ENCODE measurements around the gene RPS21. TPM values are rescaled to one million over a fixed set of nuclear protein-coding genes. Genes with fewer than 3 reads are reported as not detected.

RPS21 gene
- total and polyA plus RNA-seq, 10 of the 15 experiments (the other 5 are each of a cell fraction or from before 2014, with no cell fraction given), result 1,474 to 4,987 (median 2,439) TPM

DNA sequence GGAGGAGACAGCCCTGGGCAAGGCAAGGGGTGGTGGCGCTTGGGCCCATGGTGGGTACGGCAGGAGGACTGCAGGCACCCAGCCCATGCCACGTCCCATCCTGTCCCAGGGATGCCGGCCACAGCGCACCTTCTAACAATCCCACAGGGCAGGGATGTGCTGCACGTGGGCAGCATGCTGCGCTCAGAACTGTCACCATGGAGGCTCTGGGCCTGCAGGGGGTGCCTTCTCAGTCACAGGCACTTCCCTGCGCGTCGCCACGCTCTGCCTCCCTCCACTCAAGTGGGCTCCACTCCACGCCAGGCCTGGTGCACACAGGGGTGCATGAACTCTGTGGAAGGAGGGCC, 17.8 kb downstream of the RPS21 start (continued):
- no peak for TF ChIP-seq CTCF (IDR thresholded peaks at IDR 0.05 in 2 of 3, conservative IDR thresholded peaks at IDR 0.05 in 1 of 3; ENCODE audit: control insufficient read depth in 2 of 3, extremely low read depth in 1 of 3, insufficient read depth in 1 of 3, low read depth in 3 of 3, low read length in 3 of 3)
- TF ChIP-seq MEF2B (IDR thresholded peaks at IDR 0.05; ENCODE audit: partially characterized antibody, poor library complexity, severe bottlenecking), result no peak

DNA sequence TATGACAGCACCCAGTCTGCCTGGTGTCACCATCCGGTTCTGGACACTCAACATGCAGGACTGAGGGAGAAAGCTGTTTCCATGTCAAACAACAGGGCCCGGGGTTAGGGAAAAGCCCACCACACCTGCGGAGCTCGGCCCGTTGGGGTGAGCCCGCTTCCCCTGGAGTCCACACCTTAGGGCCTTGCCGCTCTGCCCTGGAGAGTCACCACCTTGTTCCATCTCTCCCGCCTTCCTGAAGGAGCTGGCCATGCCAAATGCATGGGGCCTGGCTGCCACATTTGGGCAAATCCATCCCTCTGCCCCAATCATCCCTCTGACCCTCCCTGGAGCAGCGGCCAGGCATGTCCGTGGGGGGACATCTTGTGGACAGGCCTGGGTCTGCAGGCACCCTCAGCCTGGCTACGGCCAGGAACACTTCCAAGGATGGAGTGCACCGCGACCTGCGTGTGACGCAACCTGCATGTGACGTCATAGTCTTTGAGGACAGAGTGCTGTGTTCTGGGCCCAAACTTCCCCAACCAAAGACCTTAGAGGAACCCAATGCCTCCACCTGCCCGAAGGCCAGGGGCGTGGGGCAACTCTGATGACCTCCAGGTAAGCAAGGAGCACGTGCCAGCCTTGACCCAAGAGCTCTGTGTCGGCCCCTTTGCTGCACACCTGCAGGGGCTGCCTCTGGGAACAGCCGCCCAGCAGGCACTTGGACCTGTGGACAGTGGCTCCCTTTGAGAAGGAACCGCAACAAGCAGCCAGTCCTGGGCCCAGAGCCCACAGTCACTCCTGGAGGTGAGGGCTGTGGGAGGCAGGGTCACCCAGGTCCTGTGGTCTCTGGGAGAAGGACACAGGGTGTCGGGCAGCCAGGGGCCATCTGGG, 18.4 kb downstream of the RPS21 start:
- Histone ChIP-seq H3K4me2 (ENCODE audit: control insufficient read depth, insufficient read depth) (peak overlapping the region; percentile 92), H3K4me3 (peak overlapping the region; percentile 57; the same call in 1 of the 2 replicates)

More for the DNA sequence above, 18.4 kb downstream of the RPS21 start:
- H3K36me3 ChIP-seq (ENCODE audit: control insufficient read depth in 2 of 2, insufficient read depth in 2 of 2, low read length in 1 of 2), result peaks cover 0 to 5% of the 10 kb centered on the region in 2 experiments; a peak in 2 of 4 replicates
- CTCF ChIA-PET, result no interaction called here
- POLR2A ChIA-PET, result no interaction called here
- in situ Hi-C loops (cut with MboI), result no loop called here
- no peak for FAIRE-seq
- intact Hi-C loops (cut with micrococcal nuclease; ENCODE audit: unreplicated experiment), result loop anchor here (5.0 kb wide), 1 partner anchor 387 kb away; no protein-coding TSS in a partner anchor
- peaks cover 12% of the 10 kb centered on the region for H3K4me1 ChIP-seq (ENCODE audit: control insufficient read depth, insufficient read depth, low read length)
- no peaks in the 10 kb centered on the region; the same call in 1 of the 2 replicates for H4K20me1 ChIP-seq (ENCODE audit: control insufficient read depth, insufficient read depth)
- H3K9ac ChIP-seq (ENCODE audit: control insufficient read depth, insufficient read depth, low read length), result peak overlapping the region; percentile 85; the same call in 1 of the 2 replicates
- H3K27ac ChIP-seq (ENCODE audit: control insufficient read depth, insufficient read depth), result no peak overlapping the region
- RAD21 ChIA-PET (ENCODE audit: unreplicated experiment), result no interaction called here
- no peak for DNase-seq (ENCODE audit: low read depth, low spot score)
- no peaks in the 10 kb centered on the region for H3K9me3 ChIP-seq (replicated peaks; ENCODE audit: control insufficient read depth, insufficient read depth, low read length)
- BruUV-seq (replicated peaks), result TSS peak; percentile 42
- no peaks in the 10 kb centered on the region for H3K27me3 ChIP-seq (replicated peaks in 1 of 2; ENCODE audit: control insufficient read depth in 2 of 2, insufficient read depth in 2 of 2, low read length in 1 of 2)
- SMC1A ChIA-PET (ENCODE audit: uncharacterized antibody, unreplicated experiment), result no interaction called here
- TF ChIP-seq KLF5 (IDR thresholded peaks at IDR 0.05; ENCODE audit: partially characterized antibody) (no peak), CTCF (IDR thresholded peaks at IDR 0.05 in 2 of 3, conservative IDR thresholded peaks at IDR 0.05 in 1 of 3; ENCODE audit: control insufficient read depth in 2 of 3, extremely low read depth in 1 of 3, insufficient read depth in 1 of 3, low read depth in 3 of 3, low read length in 3 of 3) (peak in 2 of 3 experiments; percentile 10 to 31; a peak in 2 of 6 replicates), POLR2A (IDR thresholded peaks at IDR 0.05; ENCODE audit: low read depth, low read length) (peak; percentile 26; the same call in 1 of the 2 replicates)
- no peak overlapping the region for H2AFZ ChIP-seq (ENCODE audit: control insufficient read depth, low read depth, low read length)
- 90% methylated on average over 23 of the region's 23 CpGs for WGBS (ENCODE audit: insufficient coverage, insufficient replicate concordance, low lambda C conversion rate, missing lambda C conversion rate)
- H3K79me2 ChIP-seq (ENCODE audit: control insufficient read depth, insufficient read depth, low read length), result peaks cover 14% of the 10 kb centered on the region
- no peak for ATAC-seq
